ENCODE results near the gene HLA-C. TPM values are rescaled to one million over a fixed set of nuclear protein-coding genes. Genes with fewer than 3 reads are reported as not detected.

The HLA-C gene
- total RNA-seq, 1 experiment from 2014 or later = 333 TPM

DNA sequence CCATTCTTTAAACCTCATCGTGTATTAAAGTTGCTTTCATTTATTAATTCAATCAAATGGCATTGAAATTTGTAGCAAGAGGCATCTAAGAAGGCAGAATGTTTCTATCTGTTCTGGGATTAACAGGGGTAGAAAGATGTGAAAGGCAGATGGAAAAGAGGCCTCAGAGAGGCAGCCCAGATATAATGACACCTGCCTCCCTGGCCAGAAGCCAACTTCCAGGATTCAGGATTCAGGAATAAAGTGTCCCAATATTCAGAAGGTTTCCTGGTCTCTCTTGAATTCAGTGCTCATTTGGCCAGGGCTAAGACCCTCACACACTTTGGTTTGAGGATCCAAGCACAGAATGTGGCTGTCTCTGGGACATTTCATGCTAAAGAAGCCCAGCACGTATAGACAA lies 45.1 kb upstream of the HLA-C start:
- H3K27ac ChIP-seq (ENCODE audit: low read depth, low read length) = no peak overlapping the region
- H3K9me3 ChIP-seq (ENCODE audit: control insufficient read depth in 1 of 2, insufficient read depth in 1 of 2, low read depth in 1 of 2, low read length in 2 of 2) = no peaks in the 10 kb centered on the region
- BruUV-seq (replicated peaks) = no TSS peak
- no peaks in the 10 kb centered on the region for H4K20me1 ChIP-seq (ENCODE audit: insufficient read depth)
- no peaks in the 10 kb centered on the region for H3K36me3 ChIP-seq (ENCODE audit: control insufficient read depth in 1 of 2, insufficient read depth in 2 of 2, low read length in 2 of 2)
- H2AFZ ChIP-seq (ENCODE audit: low read depth, low read length, poor library complexity, severe bottlenecking) = no peak overlapping the region
- DNase-seq (ENCODE audit: low read depth, low spot score) (no peak), ATAC-seq (no peak)
- POLR2A ChIA-PET = no interaction called here
- no peak overlapping the region for H3K9ac ChIP-seq (ENCODE audit: low read length)
- H3K4me1 ChIP-seq (ENCODE audit: control insufficient read depth in 1 of 2, insufficient read depth in 2 of 2, low read length in 2 of 2) = no peaks in the 10 kb centered on the region
- no peak overlapping the region for H3K4me2 ChIP-seq (ENCODE audit: low read length)
- TF ChIP-seq SRF (IDR thresholded peaks at IDR 0.05; ENCODE audit: low read depth) (no peak), ZFX (IDR thresholded peaks at IDR 0.05) (no peak), CEBPB (IDR thresholded peaks at IDR 0.05; ENCODE audit: low read depth) (no peak), ELF1 (IDR thresholded peaks at IDR 0.05; ENCODE audit: borderline replicate concordance, low read depth) (no peak), JUND (IDR thresholded peaks at IDR 0.05) (no peak), EGR1 (IDR thresholded peaks at IDR 0.05; ENCODE audit: low read depth) (no peak), POLR2AphosphoS5 (IDR thresholded peaks at IDR 0.05; ENCODE audit: low read depth, low read length) (no peak), POLR2A (IDR thresholded peaks at IDR 0.05; ENCODE audit: borderline replicate concordance, extremely low read depth, insufficient read depth, insufficient read length) (no peak), EZH2 (IDR thresholded peaks at IDR 0.05) (no peak), YY1 (IDR thresholded peaks at IDR 0.05; ENCODE audit: extremely low read depth, insufficient replicate concordance, low read depth, low read length) (no peak), TCF7L2 (IDR thresholded peaks at IDR 0.05; ENCODE audit: borderline replicate concordance, extremely low read depth, insufficient read depth, insufficient read length) (no peak)
- TF ChIP-seq, protein P1, sequence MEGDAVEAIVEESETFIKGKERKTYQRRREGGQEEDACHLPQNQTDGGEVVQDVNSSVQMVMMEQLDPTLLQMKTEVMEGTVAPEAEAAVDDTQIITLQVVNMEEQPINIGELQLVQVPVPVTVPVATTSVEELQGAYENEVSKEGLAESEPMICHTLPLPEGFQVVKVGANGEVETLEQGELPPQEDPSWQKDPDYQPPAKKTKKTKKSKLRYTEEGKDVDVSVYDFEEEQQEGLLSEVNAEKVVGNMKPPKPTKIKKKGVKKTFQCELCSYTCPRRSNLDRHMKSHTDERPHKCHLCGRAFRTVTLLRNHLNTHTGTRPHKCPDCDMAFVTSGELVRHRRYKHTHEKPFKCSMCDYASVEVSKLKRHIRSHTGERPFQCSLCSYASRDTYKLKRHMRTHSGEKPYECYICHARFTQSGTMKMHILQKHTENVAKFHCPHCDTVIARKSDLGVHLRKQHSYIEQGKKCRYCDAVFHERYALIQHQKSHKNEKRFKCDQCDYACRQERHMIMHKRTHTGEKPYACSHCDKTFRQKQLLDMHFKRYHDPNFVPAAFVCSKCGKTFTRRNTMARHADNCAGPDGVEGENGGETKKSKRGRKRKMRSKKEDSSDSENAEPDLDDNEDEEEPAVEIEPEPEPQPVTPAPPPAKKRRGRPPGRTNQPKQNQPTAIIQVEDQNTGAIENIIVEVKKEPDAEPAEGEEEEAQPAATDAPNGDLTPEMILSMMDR (IDR thresholded peaks at IDR 0.05 in 2 of 3, conservative IDR thresholded peaks at IDR 0.05 in 1 of 3; ENCODE audit: borderline replicate concordance in 1 of 3, insufficient read depth in 1 of 3, low read depth in 2 of 3, low read length in 2 of 3) = no peak
- no peaks in the 10 kb centered on the region for H3K9me2 ChIP-seq (ENCODE audit: insufficient read depth)
- no peak overlapping the region for H3K4me3 ChIP-seq (replicated peaks in 1 of 2; ENCODE audit: low read depth in 1 of 2, low read length in 2 of 2)
- H3K27me3 ChIP-seq (ENCODE audit: insufficient read depth, low read length) = no peaks in the 10 kb centered on the region
- RAD21 ChIA-PET (ENCODE audit: low non-redundant PET in 1 of 2, low total read pairs in 2 of 2, uncharacterized antibody in 2 of 2, unreplicated experiment in 2 of 2) = no interaction called here
- intact Hi-C loops (cut with micrococcal nuclease) = no loop called here
- CTCF ChIA-PET = no interaction called here
- H3K79me2 ChIP-seq (ENCODE audit: insufficient read depth, low read length) = no peaks in the 10 kb centered on the region
